Stimulated activated CD8-positive, alpha-beta memory T cell treated with anti-CD3 and anti-CD28 coated beads, Interleukin-15, amount 100 ng/mL, for 24 hours (primary cell): Measurements from ENCODE around the gene SIGLEC10.

Source experiments
- DNase-seq: peaks from one replicate; pipeline ENCODE4 v3.0.0-alpha.2; 2020; ENCODE audit warnings: low read depth

SIGLEC10 gene

DNA sequence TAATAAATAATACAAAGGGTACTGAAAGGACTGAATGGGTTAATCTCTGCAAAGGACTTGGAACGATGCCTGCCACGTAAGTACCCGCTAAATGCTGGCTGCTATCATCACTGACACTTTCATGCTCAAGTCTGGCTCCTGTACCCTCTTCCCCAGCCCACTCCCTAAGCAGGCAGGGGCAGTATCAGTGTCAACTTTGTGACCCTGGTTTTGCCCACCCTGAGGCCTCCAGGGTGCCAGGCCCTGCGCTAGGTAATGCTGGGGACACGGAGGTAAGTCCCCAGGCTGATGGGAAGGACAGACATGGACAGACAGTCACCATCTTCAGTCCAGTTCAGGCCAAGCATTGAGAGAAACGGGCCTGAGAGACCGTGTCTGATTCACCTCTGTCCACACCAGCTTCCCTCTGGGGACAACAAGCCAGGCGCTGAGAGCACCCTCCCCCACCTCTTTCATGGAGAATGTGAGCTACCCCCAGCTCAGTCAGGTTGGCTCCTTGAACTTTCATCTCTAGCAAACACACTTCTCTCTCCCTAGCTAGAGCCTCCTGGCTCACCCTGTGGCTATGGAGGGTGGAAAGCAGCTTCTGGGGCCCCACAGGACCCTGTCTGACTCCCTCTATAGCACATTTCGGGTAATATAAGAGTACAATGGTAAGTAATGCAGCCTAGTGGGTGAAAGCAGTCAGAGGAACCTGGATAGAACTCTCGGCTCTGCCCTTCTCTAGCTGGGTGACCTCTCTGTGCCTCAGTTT lies 52.1 kb downstream of the SIGLEC10 start:
- DNase-seq = no peak

DNA sequence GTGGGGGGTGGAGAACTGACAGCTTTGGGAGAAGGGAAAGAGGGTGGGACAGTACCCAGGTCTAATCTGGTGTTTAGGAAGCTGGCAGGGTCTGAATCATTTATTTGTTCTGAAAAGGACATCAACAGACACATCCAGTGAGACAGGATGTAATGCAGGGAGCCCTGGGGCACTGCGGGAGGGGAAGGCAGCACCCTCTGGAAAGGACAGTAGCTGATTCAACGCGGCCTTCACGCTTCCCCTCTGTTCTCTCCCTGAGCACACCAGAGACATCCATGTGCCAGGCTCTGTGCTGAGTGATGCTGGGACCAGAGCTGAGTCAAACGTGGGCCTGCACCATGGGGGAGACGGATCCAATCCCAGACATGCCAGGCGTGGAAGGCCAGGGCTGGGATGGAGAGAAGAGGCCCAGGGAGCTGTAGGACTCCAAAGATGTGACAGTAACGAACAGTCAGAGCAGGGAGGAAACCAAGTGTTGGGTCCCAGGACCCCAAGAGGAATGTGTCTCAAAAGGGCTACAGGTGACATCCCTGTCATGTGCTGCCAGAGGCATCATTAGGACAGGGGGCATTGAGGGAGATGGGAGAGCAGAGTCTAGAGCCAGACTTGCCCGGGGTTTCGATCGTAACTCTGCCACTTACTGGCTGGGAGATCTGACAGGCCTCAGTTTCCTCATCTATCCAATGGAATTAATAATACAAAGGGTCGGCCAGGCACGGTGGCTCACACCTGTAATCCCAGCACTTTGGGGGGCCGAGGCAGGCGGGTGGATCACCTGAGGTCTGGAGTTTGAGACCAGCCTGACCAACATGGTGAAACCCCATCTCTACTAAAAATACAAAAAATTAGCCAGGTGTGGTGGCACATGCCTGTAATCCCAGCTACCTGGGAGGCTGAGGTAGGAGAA lies 53.0 kb downstream of the SIGLEC10 start:
- no peak for DNase-seq

DNA sequence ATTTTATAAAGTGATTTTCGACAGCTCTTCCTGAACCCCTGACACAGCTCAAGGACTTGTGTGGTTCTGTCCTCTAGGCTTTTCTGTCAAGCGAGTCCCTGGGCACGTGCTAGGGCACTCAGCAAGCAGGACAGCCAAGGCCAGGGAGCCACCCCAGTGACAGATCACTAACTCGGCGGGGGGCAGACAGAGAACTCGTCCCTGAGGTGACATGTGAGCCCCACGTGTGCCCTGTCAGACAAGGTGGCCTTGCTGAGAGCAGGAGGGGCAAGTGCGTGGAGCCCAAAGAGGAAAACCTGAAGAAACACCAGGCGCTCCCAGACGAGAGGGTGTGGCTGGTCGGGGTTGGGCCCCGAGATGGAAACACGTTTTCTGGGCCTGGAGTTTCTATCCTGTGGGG lies 56.2 kb downstream of the SIGLEC10 start:
- no peak for DNase-seq
